Prostate gland (tissue), 2 donors: ENCODE measurements around the gene CD248.

Experiments used
- POLR2AphosphoS5 ChIP-seq: sonication (generic); formaldehyde crosslinking; IDR thresholded peaks from one replicate; pipeline ENCODE4 v1.6.1; 2017; ENCODE audit warnings: antibody characterized with exemption
- TF ChIP-seq, protein P1 (sequence below), 4 experiments: fragments of 200-600 bp in 2 of 4; fragments of 450-650 bp in 2 of 4; sonication (generic) in 2 of 4; IDR thresholded peaks; 1 replicate in 3 of 4; 2 replicates in 1 of 4; pipeline ENCODE4 v1.5.1; 2016 to 2019; ENCODE audit warnings: antibody characterized with exemption in 4 of 4, mild to moderate bottlenecking in 2 of 4, moderate library complexity in 2 of 4

DNA sequence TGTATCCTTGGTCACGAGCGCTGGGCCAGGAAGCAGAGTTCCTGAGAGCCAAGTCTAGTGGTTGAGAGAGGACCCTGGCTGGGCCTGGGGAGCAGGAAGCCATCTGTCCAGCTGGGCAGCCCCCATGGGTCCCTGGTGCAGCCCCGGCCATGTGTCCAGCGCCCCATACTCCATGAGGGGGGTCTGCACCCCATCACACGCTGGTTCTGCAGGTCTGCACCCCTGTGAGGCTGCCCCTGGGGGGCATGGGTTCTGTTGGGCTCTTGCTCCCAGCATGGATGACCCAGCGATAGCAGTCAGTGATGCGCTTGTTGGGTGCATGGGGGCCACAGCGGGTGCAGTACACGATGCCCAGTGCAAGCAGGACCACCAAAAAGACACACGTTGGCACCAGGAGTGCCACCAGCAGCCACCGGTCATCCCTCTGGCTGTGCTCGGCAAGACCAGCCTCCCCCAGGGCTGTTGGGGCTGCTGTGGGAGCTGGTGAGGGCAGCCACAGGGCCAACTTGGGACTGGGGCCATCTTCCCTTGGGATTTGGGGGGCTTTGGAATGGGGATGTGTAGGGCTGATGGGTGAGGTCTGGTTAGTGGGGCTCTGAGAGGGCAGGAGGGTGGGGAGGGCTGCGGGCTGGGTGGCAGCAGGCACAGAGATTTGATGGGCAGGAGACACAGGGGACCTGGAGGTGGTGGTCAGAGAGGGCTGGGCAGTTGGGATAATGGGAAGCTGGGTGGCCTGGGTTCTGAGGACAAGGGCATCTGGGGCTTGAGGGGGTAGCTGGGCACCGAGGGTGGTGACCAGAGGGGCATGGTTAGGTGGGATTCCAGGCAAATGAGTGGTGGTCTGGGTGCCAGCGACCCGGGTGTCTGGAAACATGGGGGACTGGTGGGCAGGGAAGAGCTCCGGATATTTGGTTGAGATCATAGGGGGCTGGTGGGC lies 2.0 kb downstream of the CD248 start:
- TF ChIP-seq, protein P1, sequence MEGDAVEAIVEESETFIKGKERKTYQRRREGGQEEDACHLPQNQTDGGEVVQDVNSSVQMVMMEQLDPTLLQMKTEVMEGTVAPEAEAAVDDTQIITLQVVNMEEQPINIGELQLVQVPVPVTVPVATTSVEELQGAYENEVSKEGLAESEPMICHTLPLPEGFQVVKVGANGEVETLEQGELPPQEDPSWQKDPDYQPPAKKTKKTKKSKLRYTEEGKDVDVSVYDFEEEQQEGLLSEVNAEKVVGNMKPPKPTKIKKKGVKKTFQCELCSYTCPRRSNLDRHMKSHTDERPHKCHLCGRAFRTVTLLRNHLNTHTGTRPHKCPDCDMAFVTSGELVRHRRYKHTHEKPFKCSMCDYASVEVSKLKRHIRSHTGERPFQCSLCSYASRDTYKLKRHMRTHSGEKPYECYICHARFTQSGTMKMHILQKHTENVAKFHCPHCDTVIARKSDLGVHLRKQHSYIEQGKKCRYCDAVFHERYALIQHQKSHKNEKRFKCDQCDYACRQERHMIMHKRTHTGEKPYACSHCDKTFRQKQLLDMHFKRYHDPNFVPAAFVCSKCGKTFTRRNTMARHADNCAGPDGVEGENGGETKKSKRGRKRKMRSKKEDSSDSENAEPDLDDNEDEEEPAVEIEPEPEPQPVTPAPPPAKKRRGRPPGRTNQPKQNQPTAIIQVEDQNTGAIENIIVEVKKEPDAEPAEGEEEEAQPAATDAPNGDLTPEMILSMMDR (IDR thresholded peaks at IDR 0.05): no peak
- no peak for TF ChIP-seq POLR2AphosphoS5
